IPS DF 6.9 (cell line): ENCODE measurements around the gene COA5.

ENCODE experiments used
- DNase-seq: peaks from one replicate; pipeline ENCODE4 v3.0.0-alpha.2; 2013; ENCODE audit warnings: low read depth, low spot score
- H3K27ac ChIP-seq: one replicate; pipeline ENCODE4 v1.5.1; 2013; ENCODE audit warnings: low read length, control low read depth
- H3K27me3 ChIP-seq: 2 replicates; pipeline ENCODE4 v1.6.1; 2013; ENCODE audit warnings: mild to moderate bottlenecking, low read length; ENCODE audit not compliant: control insufficient read depth, insufficient read depth
- H3K36me3 ChIP-seq: 2 replicates; pipeline ENCODE4 v1.6.1; 2013; ENCODE audit warnings: low read length; ENCODE audit not compliant: control insufficient read depth, insufficient read depth
- H3K4me1 ChIP-seq: 2 replicates; pipeline ENCODE4 v1.6.1; 2013; ENCODE audit warnings: low read length; ENCODE audit not compliant: control insufficient read depth, insufficient read depth
- H3K4me3 ChIP-seq: 2 replicates; pipeline ENCODE4 v1.5.1; 2013; ENCODE audit warnings: mild to moderate bottlenecking, low read length
- H3K9me3 ChIP-seq: 2 replicates; pipeline ENCODE4 v1.6.1; 2013; ENCODE audit warnings: low read length, inconsistent platforms; ENCODE audit not compliant: control insufficient read depth, insufficient read depth
- WGBS: extraction: QIAGEN DNeasy Blood & Tissue Kit; methylation state at CpG from one replicate; pipeline ENCODE4 v1.1.7; 2013; ENCODE audit warnings: mixed read lengths, missing lambda C conversion rate; ENCODE audit not compliant: insufficient read length, insufficient coverage; 5-methylcytosine and 5-hydroxymethylcytosine counted together

Gene COA5

DNA sequence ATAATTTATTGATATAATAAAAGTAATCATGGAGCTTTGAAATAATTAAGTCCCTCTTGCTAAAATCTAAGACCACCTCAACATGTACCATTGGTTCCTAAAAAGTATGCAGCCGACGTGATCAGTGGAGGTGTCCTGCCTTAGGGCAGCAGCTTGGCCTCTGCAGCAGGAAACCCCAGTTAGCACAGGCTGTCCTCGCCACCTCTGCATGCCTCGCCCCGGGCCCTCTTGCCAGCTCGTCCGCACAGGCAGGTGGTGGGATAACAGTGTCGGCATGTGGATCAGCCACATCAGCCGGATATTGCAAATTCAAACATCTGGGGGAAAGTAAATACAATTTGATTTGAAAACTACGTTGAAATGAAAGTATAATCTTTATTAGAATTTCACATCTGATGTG lies 22.9 kb downstream of the COA5 start:
- Histone ChIP-seq H3K27ac (no peak overlapping the region), H3K4me1 (no peaks in the 10 kb centered on the region), H3K4me3 (no peak overlapping the region), H3K9me3 (no peaks in the 10 kb centered on the region), H3K27me3 (no peaks in the 10 kb centered on the region), H3K36me3 (peaks cover 6% of the 10 kb centered on the region; the same call in 1 of the 2 replicates)
- no CpG with 5 or more reads among the region's 10 CpGs for WGBS
- no peak for DNase-seq

DNA sequence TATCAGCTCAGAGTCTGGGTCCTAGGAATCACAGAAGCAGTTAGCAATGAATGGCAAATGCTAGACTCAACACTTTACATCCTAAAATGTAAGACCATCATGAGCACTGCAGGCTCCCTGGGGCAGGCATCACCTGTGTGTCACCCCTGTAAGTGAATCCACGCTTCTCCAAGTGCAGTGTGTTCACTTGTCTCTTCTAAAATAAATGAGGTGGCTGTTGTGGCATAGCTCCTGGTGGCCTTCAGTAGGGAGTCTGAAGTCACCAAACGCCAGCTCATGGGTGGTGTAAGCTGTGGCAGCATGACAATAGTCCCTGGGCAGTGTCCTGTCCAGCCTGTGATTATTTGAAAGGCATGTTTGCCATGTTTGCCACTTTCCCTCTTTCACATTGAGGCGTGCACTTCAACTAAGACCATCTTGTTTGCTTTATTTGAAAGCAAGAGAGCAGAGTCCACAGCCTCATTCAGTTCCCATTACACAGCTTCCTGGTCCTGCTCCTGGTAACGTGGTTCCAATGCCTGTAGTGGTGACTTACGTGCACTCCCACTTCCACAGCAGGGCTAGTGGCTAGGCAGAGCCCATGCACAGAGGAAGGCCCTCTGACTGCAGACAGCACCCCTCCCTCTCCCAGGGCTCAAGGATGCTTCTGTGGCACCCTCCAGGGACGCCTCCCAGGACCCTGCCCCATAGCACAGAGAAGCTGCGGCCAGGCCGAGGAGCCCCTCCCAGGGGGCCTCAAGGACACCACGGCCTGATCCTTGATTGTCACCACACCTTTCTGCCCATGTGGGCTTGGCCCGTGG lies 24.3 kb downstream of the COA5 start:
- WGBS, result no CpG with 5 or more reads among the region's 10 CpGs
- DNase-seq, result no peak
- Histone ChIP-seq H3K27me3 (no peaks in the 10 kb centered on the region), H3K4me3 (no peak overlapping the region), H3K9me3 (no peaks in the 10 kb centered on the region), H3K4me1 (no peaks in the 10 kb centered on the region), H3K36me3 (peaks cover 6% of the 10 kb centered on the region; the same call in 1 of the 2 replicates), H3K27ac (no peak overlapping the region)

DNA sequence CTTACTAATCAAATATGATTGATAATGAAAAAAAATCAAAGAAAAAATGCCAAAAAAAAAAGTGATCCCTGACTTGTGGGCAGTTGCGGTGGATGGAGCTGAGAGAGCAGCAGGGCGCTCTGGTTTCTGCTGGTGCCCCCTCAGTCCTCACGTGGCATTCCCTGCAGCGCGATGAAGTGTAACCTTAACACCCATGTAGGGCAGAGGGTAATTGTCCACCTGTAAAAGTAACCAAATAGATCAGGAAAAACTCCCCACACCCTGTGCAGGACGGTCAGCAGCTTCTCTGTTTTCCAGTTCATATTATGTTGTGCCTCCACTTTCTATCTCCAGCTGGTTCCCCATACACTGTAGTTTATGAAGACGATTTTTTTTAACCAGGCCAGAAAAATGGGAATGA lies 25.0 kb downstream of the COA5 start:
- no peak overlapping the region for H3K4me3 ChIP-seq
- H3K36me3 ChIP-seq, result peaks cover 7% of the 10 kb centered on the region; the same call in 1 of the 2 replicates
- H3K9me3 ChIP-seq, result no peaks in the 10 kb centered on the region
- WGBS, result no CpG with 5 or more reads among the region's 7 CpGs
- H3K4me1 ChIP-seq, result no peaks in the 10 kb centered on the region
- DNase-seq, result no peak
- H3K27ac ChIP-seq, result no peak overlapping the region
- H3K27me3 ChIP-seq, result no peaks in the 10 kb centered on the region

DNA sequence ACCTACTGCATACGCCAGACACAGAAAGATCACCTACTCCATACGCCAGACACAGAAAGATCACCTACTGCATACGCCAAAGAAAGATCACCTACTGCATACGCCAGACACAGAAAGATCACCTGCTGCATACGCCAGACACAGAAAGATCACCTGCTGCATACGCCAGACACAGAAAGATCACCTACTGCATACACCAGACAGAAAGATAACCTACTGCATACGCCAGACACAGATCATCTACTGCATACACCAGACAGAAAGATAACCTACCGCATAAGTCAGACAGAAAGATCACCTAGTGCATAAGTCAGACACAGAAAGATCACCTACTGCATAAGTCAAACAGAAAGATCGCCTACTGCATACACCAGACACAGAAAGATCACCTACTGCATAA lies 25.8 kb downstream of the COA5 start:
- Histone ChIP-seq H3K4me1 (no peaks in the 10 kb centered on the region), H3K27me3 (no peaks in the 10 kb centered on the region), H3K27ac (no peak overlapping the region), H3K4me3 (no peak overlapping the region), H3K36me3 (peaks cover 9% of the 10 kb centered on the region; the same call in 1 of the 2 replicates), H3K9me3 (no peaks in the 10 kb centered on the region)
- no CpG with 5 or more reads among the region's 9 CpGs for WGBS
- DNase-seq, result no peak

DNA sequence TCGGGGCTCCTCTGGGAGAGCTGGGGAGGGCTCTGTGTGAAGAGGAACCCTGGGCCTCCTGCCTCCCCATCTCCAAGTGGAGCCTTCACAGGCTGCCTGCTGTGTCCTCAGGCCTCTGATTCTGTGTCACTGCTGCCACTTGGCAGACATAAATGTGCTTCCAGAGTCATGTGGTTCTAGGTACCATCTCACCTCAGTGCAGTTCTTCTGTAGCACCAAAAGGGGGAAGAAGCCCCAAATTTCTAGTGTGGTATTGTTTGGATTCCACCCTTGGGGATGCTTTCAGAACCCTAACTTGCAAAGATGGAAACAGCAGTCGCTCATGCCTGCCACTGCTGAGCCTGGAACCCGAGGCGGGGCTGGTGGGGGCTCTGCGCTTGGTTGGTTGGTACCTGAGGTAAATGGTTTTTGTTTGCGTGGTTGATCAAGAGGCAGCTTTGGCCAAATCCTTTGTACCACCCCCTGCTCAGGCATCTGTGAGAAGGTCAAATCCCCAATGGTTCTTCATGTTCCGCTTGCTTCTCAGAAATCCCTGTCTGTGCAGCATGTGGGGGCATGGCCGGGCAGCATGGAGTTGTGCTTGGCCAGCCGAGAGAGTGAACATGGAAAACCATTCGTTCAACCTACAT lies 27.5 kb downstream of the COA5 start:
- no CpG with 5 or more reads among the region's 10 CpGs for WGBS
- no peaks in the 10 kb centered on the region for H3K9me3 ChIP-seq

DNA sequence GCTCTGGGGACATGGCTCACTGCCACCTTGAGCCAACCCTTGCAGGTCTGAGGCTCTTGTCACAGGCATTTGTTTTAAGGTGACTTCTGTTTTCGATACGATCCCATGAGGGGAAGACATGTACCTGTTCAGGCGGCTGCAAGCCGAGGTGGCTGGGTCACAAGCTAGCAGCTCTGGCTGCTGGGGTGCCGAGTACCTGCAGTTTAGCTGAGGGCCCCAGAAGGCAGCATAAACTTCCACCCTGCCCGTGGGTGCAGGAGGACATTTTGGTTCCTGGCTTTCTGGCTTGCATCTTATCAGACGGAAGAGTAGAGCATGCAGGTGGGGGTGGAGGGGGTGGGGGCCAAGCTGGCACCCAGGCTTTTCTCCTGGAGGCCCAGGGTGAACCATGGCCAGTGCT lies 28.4 kb downstream of the COA5 start:
- H3K9me3 ChIP-seq, result no peaks in the 10 kb centered on the region
- no peak overlapping the region for H3K4me3 ChIP-seq
- no peak overlapping the region for H3K27ac ChIP-seq
- peaks cover 13% of the 10 kb centered on the region for H3K36me3 ChIP-seq
- WGBS, result no CpG with 5 or more reads among the region's 7 CpGs
- no peaks in the 10 kb centered on the region for H3K4me1 ChIP-seq
- H3K27me3 ChIP-seq, result no peaks in the 10 kb centered on the region
- DNase-seq, result no peak

More for the DNA sequence above, 27.5 kb downstream of the COA5 start:
- Histone ChIP-seq H3K4me1 (no peaks in the 10 kb centered on the region), H3K27me3 (no peaks in the 10 kb centered on the region), H3K27ac (no peak overlapping the region), H3K4me3 (no peak overlapping the region), H3K36me3 (peaks cover 13% of the 10 kb centered on the region)
- DNase-seq, result no peak

DNA sequence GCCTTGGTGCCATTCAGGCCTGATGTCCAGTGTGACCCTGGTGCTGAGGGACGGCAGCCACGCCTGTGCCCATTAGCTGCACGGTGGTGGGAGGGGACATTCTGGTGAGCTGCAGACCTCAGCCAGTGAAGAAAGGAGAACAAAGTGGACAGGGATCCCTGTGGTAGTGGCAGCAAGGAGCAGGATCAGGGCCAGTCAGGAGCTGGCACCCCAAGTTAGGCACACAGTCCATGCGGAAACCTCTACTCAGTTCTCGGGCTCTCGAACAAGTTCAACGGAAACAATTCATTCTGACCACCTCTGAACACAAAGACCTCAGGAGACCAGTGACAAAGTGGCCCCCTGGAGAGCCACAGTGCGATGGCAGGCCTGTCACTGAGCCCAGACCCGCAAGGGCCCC lies 30.1 kb downstream of the COA5 start:
- Histone ChIP-seq H3K4me1 (no peaks in the 10 kb centered on the region), H3K9me3 (no peaks in the 10 kb centered on the region), H3K4me3 (no peak overlapping the region), H3K27me3 (no peaks in the 10 kb centered on the region), H3K27ac (no peak overlapping the region), H3K36me3 (peaks cover 13% of the 10 kb centered on the region)
- WGBS, result no CpG with 5 or more reads among the region's 9 CpGs
- DNase-seq, result no peak

DNA sequence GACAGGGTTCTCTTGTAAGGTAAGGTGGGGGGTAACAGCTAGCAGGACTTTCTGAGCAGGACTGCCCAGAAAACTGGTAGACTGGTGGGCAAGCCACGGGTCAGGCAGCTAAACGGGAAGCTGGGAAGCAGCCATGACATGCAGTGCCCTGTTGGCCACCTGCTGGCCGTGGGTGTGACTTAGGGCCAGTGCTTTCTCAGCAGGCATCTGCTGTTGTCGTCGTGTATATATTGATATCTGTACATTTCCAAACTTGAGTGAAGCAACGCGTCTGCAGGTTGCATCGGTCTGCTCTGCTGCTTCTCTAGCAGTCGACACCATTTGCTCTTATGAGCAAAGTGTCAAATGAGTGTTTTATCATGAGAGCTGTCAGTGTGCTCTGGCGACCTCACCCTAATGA lies 31.0 kb downstream of the COA5 start:
- Histone ChIP-seq H3K4me1 (no peaks in the 10 kb centered on the region; the same call in 1 of the 2 replicates), H3K27ac (no peak overlapping the region), H3K36me3 (peaks cover 8% of the 10 kb centered on the region), H3K9me3 (no peaks in the 10 kb centered on the region), H3K27me3 (no peaks in the 10 kb centered on the region), H3K4me3 (no peak overlapping the region)
- no peak for DNase-seq
- WGBS, result no CpG with 5 or more reads among the region's 10 CpGs

DNA sequence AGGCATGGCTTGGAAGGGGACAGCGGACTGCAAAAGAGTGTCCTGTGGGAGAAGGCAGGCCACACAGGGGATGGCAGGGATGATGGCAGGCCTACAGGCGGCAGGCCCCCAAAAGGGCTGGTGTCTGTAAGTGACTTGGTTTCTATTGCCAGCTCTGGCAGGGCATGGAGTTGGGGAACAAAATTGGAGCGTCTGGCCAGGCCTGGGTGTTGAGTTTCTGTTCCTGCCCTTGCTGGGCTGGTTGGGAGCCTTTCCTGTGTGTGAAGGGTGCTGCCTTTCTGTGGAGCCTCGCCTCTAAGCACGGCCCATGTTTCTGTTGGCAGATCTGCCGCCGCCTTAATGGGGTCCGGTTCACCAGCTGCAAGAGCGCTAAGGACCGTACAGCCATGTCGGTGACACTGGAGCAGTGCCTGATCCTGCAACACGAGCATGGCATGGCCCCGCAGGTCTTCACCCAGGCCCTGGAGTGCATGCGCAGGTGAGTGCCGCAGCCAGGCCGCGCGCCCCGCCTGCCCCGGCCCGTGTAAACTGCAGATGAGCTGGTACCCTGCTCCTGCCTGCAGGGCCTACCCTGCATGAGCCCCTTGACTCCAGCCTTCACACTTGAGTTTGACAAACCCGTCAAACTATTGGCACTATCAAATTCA lies 31.5 kb downstream of the COA5 start:
- WGBS, result no CpG with 5 or more reads among the region's 22 CpGs
- peaks cover 7% of the 10 kb centered on the region for H3K36me3 ChIP-seq
- H3K9me3 ChIP-seq, result no peaks in the 10 kb centered on the region
- DNase-seq, result no peak
- H3K4me3 ChIP-seq, result no peak overlapping the region
- H3K4me1 ChIP-seq, result no peaks in the 10 kb centered on the region; the same call in 1 of the 2 replicates
- H3K27ac ChIP-seq, result no peak overlapping the region
- no peaks in the 10 kb centered on the region for H3K27me3 ChIP-seq

DNA sequence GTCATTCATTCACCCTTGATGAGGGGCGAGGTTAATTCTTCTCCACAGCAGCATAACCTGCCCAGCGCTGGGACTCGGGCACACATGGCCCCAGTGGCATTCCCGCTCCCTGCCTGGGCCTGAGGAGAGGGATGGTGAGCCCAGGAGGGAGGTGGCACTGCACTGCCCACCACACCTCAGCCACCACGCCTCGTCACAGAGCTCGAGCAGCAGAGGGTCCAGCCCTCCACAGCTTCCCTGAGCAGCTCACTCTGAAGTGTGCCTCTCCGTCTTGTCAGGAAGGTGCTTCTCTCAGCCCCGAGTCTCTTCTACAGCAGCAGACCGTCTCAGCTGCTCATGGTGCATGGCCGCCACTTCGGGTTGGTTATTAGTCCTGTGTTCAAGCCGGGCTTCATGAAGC lies 34.9 kb downstream of the COA5 start:
- no peak for DNase-seq
- WGBS, result no CpG with 5 or more reads among the region's 13 CpGs
- Histone ChIP-seq H3K27me3 (no peaks in the 10 kb centered on the region), H3K27ac (no peak overlapping the region), H3K4me1 (no peaks in the 10 kb centered on the region; the same call in 1 of the 2 replicates), H3K4me3 (no peak overlapping the region), H3K9me3 (no peaks in the 10 kb centered on the region), H3K36me3 (peaks cover 14% of the 10 kb centered on the region)
